ENCODE data around the gene SPIC. TPM values are rescaled to one million over a fixed set of nuclear protein-coding genes. Genes with fewer than 3 reads are reported as not detected.

Gene SPIC
- total and polyA plus RNA-seq, 2 experiments from 2014 or later, result not detected

DNA sequence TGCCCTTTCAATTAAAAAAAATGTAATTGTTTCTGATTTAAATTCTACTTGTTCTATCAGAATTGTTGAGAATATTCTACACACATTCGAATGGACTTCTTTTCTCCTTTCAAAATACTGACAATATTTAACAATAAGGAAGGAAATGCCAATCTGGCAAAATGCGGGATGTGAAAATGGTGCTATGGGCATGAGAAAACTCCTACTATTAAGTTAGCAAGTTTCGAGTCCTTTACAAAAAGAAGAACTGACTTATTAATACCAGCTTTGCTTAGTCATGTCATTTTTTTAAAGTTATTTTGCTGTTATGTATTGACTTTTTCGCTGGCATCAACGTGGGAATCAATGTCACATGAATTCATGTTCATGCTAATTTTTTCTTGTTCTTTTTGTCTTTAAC is 35.9 kb upstream of the SPIC start:
- DNase-seq (ENCODE audit: low spot score), result no peak
- H3K79me2 ChIP-seq, result no peaks in the 10 kb centered on the region
- no peak overlapping the region for H3K27ac ChIP-seq
- H3K4me1 ChIP-seq (ENCODE audit: insufficient read depth), result no peaks in the 10 kb centered on the region
- no peak overlapping the region for H2AFZ ChIP-seq
- H3K36me3 ChIP-seq (replicated peaks; ENCODE audit: insufficient read depth, low read depth), result no peaks in the 10 kb centered on the region
- no peak for TF ChIP-seq EZH2phosphoT487 (IDR thresholded peaks at IDR 0.05; ENCODE audit: low read depth, severe bottlenecking, unreplicated experiment)
- no peak for TF ChIP-seq EZH2 (IDR thresholded peaks at IDR 0.05; ENCODE audit: borderline replicate concordance)
- TF ChIP-seq, protein P1, sequence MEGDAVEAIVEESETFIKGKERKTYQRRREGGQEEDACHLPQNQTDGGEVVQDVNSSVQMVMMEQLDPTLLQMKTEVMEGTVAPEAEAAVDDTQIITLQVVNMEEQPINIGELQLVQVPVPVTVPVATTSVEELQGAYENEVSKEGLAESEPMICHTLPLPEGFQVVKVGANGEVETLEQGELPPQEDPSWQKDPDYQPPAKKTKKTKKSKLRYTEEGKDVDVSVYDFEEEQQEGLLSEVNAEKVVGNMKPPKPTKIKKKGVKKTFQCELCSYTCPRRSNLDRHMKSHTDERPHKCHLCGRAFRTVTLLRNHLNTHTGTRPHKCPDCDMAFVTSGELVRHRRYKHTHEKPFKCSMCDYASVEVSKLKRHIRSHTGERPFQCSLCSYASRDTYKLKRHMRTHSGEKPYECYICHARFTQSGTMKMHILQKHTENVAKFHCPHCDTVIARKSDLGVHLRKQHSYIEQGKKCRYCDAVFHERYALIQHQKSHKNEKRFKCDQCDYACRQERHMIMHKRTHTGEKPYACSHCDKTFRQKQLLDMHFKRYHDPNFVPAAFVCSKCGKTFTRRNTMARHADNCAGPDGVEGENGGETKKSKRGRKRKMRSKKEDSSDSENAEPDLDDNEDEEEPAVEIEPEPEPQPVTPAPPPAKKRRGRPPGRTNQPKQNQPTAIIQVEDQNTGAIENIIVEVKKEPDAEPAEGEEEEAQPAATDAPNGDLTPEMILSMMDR (IDR thresholded peaks at IDR 0.05; ENCODE audit: poor library complexity), result no peak
- H4K20me1 ChIP-seq (ENCODE audit: insufficient read depth, poor library complexity, severe bottlenecking), result no peaks in the 10 kb centered on the region
- H3K4me3 ChIP-seq, result no peak overlapping the region
- H3K9me3 ChIP-seq (ENCODE audit: low read depth), result no peaks in the 10 kb centered on the region
- 86% methylated on average over 5 of the region's 5 CpGs for WGBS (ENCODE audit: low lambda C conversion rate, missing lambda C conversion rate)
- H3K4me2 ChIP-seq, result no peak overlapping the region
- no peaks in the 10 kb centered on the region for H3K27me3 ChIP-seq
- H3K9me2 ChIP-seq (replicated peaks; ENCODE audit: insufficient read depth), result no peaks in the 10 kb centered on the region

DNA sequence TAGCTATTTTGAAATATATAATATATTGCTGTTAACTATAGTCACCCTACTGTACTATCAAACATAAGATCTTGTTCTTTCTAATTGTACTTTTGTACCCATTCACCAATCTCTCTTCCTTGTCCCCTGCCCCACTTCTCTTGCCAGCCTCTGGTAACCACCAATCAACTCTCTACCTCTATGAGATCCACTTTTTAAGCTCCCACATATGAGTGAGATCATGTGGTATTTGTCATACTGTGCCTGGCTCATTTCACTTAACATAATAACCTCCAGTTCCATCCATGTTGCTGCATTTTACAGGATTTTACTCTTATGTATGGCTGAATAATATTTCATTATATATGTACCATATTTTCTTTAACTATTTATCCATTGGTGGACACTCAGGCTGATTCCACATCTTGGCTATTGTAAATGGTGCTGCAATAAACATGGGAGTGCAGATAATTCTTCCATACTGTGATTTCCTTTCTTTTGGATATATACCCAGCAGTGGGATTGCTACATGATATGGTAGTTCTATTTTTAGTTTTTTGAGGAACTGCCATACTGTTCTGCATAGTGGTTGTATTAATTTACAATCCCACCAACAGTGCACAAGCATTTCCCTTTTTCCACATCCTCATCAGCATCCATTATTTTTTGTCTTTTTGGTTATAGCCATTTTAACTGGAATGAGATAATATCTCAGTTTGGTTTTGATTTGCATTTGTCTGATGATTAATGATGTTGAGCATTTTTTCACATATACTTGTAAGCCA is 33.5 kb upstream of the SPIC start:
- no peak for DNase-seq (ENCODE audit: low spot score)
- no peaks in the 10 kb centered on the region for H3K27me3 ChIP-seq
- no peak overlapping the region for H3K4me2 ChIP-seq
- H3K4me3 ChIP-seq, result no peak overlapping the region
- no peak for TF ChIP-seq EZH2 (IDR thresholded peaks at IDR 0.05; ENCODE audit: borderline replicate concordance)
- TF ChIP-seq, protein P1 (IDR thresholded peaks at IDR 0.05; ENCODE audit: poor library complexity), result no peak
- TF ChIP-seq EZH2phosphoT487 (IDR thresholded peaks at IDR 0.05; ENCODE audit: low read depth, severe bottlenecking, unreplicated experiment), result no peak
- H3K79me2 ChIP-seq, result no peaks in the 10 kb centered on the region
- no peak overlapping the region for H2AFZ ChIP-seq
- H4K20me1 ChIP-seq (ENCODE audit: insufficient read depth, poor library complexity, severe bottlenecking), result no peaks in the 10 kb centered on the region
- no peaks in the 10 kb centered on the region for H3K9me2 ChIP-seq (replicated peaks; ENCODE audit: insufficient read depth)
- no peaks in the 10 kb centered on the region for H3K36me3 ChIP-seq (replicated peaks; ENCODE audit: insufficient read depth, low read depth)
- no peak overlapping the region for H3K27ac ChIP-seq
- H3K4me1 ChIP-seq (ENCODE audit: insufficient read depth), result no peaks in the 10 kb centered on the region
- H3K9me3 ChIP-seq (ENCODE audit: low read depth), result no peaks in the 10 kb centered on the region

DNA sequence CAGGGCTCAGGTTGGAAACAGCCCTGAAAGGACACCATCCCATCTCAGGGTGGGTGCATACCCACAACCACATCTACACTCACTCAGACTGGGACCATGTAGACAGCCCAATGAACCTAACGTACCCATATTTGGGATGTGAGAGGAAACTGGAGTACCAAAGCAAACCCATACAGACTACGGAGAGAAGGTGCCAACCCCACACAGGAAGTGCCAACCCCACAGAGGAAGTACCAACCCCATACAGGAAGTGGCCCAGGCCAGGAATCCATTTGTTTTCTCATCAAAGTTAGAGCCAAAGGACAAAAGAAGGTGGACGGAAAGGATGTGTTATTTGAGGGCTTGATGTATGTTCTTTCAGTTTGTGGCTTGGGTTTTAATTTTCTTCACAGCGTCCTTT is 19.5 kb upstream of the SPIC start:
- Histone ChIP-seq H2AFZ (no peak overlapping the region), H3K27me3 (no peaks in the 10 kb centered on the region), H4K20me1 (ENCODE audit: insufficient read depth, poor library complexity, severe bottlenecking) (no peaks in the 10 kb centered on the region), H3K9me2 (replicated peaks; ENCODE audit: insufficient read depth) (no peaks in the 10 kb centered on the region), H3K36me3 (replicated peaks; ENCODE audit: insufficient read depth, low read depth) (no peaks in the 10 kb centered on the region), H3K4me3 (no peak overlapping the region), H3K79me2 (no peaks in the 10 kb centered on the region), H3K4me2 (no peak overlapping the region), H3K9me3 (ENCODE audit: low read depth) (no peaks in the 10 kb centered on the region), H3K4me1 (ENCODE audit: insufficient read depth) (peaks cover 8% of the 10 kb centered on the region), H3K27ac (no peak overlapping the region)
- TF ChIP-seq EZH2 (IDR thresholded peaks at IDR 0.05; ENCODE audit: borderline replicate concordance) (no peak), EZH2phosphoT487 (IDR thresholded peaks at IDR 0.05; ENCODE audit: low read depth, severe bottlenecking, unreplicated experiment) (no peak)
- TF ChIP-seq, protein P1 (IDR thresholded peaks at IDR 0.05; ENCODE audit: poor library complexity), result no peak
- 94% methylated on average over 4 of the region's 4 CpGs for WGBS (ENCODE audit: low lambda C conversion rate, missing lambda C conversion rate)
- no peak for DNase-seq (ENCODE audit: low spot score)

All from hepatocyte (in vitro differentiated cells).